Stimulated activated CD8-positive, alpha-beta memory T cell treated with anti-CD3 and anti-CD28 coated beads, Interleukin-7, amount 100 ng/mL, for 24 hours (primary cell): ENCODE measurements around the gene AGBL2.
"Not testable (repeated sequence)": the region's sequence is repeated elsewhere in the genome, so short reads cannot be mapped to it uniquely, and the experiment has no call there.

Source experiments
- DNase-seq: peaks from one replicate; pipeline ENCODE4 v3.0.0-alpha.2; 2020; ENCODE audit warnings: low read depth

AGBL2 gene

GRCh38 chr11:47715082-47715669 is at the start of gene AGBL2:
Gene AGBL2 (minus strand): TSS chr11:47715369. CDS start chr11:47714650, 719 bp downstream.
- peak; percentile 73 for DNase-seq

- DNase-seq = not testable (repeated sequence)
Observed at GRCh38 chr11:47759291-47759690, 44.1 kb upstream of the AGBL2 start.

- DNase-seq = no peak
Observed at GRCh38 chr11:47756208-47756607, 41.0 kb upstream of the AGBL2 start.

DNA sequence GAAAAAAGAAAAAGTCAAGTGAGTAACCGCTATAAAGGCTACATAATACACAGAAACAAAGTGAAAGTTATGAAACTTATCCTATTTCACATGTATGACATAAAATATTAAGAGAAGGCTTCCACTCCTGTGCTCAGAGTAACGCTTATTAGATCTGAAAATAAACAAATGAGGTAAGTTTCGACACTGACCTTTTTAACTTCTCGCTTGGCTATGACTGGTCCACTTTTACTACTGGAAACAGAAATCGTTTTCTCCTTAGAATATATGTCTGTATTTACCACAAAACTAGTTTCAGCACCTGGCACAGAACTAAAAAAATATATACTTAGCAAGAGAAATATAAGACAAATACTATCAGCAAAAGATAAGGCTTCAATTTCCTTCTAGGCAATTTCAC is 35.6 kb upstream of the AGBL2 start:
- DNase-seq = no peak

- not testable (repeated sequence) for DNase-seq
Observed at GRCh38 chr11:47742494-47742893, 27.3 kb upstream of the AGBL2 start.

- DNase-seq = not testable (repeated sequence)
Observed at GRCh38 chr11:47737817-47738216, 22.6 kb upstream of the AGBL2 start.

GRCh38 chr11:47732271-47732670 is 17.1 kb upstream of the AGBL2 start:
- DNase-seq = no peak

DNA sequence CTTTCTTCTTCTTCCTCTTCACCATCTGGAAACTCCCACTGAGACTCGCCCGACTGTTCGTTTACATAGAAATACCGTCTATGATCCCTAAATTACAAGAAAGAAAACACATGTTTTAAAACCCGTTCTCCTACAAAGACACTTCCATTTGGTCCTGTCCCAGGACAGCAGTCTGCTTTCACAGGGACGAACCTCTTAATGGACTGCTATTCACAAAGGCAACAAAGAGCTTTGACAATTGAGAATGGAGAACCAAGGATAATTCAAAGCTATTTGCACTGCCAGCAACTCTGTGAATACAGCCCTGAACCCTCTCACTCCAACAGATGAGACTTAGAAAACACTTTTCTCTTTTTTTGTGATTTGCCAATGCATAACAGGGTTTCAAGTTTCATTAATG is 16.3 kb upstream of the AGBL2 start:
- DNase-seq = no peak

- DNase-seq = no peak
Observed at GRCh38 chr11:47726878-47727514, 11.8 kb upstream of the AGBL2 start.

DNA sequence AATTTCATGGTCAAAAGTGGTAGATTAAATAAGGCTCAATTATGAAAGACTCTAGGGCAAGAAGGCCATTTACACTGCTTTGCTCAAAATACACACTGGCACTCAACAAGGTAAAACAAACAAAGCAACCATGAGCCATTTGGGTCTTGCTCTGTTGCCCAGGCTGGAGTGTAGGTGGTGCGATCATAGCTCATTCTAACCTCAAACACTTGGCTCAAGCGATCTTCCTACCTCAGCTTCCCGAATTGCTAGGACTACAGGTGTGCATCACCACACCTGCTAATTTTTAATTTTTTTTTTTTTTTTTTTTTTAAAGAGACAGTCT is 10.9 kb upstream of the AGBL2 start:
- no peak for DNase-seq

DNA sequence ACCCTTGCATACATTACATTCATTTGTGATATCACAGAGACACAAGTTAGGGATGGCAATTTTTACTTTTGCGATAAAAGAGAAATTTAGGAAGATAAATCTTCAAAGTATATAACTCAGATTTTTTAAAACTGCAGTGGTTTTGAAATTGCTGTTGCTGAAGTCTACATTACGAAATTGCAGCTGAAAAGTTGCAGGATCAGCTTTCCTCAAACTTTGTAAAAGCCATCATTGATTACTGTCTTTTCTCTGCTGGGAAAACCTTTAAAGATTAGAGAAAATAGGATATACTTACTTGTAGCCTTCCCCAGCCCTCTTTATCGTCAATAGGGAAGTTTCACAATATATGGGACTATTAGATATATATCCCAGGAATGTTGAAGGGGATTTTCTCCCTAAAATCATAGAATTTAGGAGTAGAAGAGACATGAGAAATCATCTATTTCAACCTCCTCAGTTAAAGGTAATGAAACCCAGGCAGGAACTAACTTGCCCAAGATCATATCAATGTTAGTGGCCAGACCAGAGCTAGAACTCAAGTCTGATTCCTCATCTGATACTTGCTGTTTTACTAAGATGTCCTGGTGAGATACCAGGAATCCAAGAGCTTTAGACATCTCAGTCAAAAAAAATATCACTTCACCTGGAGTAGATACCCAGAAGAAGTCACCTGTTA is 10.4 kb upstream of the AGBL2 start:
- no peak for DNase-seq

- DNase-seq = no peak
Observed at GRCh38 chr11:47724041-47724729, 9.0 kb upstream of the AGBL2 start.

GRCh38 chr11:47723041-47723440 is 7.9 kb upstream of the AGBL2 start:
- no peak for DNase-seq

- DNase-seq = no peak
Observed at GRCh38 chr11:47720651-47721050, 5.5 kb upstream of the AGBL2 start.

GRCh38 chr11:47716692-47717091 is 1.5 kb upstream of the AGBL2 start:
- DNase-seq = no peak

- DNase-seq = peak; percentile 1
Observed at GRCh38 chr11:47714554-47715081, 551 bp downstream of the AGBL2 start.

DNA sequence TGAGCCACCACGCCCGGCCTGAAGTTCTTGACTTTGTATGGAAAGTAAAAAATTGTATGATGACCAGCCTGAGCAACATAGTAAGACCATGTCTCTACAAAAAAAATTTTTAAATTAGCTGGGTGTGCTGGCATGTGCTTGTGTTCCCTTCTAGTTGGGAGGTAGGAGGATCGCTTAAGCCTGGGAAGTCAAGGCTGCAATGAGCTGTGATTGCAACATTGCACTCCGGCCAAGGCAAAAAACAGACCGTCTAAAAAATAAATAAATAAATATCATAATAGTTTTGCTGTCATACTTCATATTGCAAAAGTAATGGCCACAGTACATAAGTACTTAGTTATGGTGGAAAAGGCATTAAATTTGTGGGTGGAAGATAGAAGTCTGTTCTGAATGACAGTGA is 3.4 kb downstream of the AGBL2 start:
- no peak for DNase-seq

- DNase-seq = no peak
Observed at GRCh38 chr11:47711225-47711624, 3.9 kb downstream of the AGBL2 start.

GRCh38 chr11:47707275-47707786 is 7.8 kb downstream of the AGBL2 start:
- DNase-seq = not testable (repeated sequence)

DNA sequence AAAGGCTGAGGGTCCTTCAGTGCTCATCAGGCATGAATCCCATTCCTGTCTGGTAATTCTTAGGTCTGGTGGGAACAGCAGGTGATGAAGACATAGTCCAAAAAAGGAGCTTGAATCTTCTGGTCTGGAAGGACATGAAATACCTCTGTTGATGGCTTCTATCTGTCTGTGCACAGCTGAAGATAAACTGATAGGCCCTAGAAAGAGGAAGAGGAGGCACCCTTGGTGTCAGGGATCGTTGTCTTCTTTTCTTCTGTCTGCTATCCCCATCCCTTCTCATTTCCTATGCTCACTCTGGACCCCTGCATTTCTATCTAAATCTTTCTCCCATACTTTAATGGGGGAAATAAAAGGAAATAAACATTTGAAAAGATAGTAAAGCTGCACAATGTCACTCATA is 9.4 kb downstream of the AGBL2 start:
- DNase-seq = no peak

DNA sequence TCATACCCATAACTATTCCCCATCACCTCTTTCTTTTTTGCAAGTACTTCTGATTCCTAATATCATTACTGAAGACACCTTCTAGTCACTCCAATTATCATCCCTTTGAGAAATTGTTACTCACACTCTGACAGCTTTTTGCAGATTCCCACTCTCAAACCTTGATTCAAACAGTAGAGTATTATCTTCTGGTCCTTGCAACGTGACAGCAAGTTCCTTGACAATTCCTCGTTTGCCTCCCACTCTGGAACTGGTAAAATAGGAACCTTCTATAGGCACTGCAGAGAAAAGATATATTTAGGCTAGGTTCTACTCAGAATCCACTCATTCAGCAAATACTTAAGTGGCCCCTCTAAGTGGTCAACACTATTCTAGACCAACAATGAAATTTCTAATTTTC is 23.2 kb downstream of the AGBL2 start:
- DNase-seq = no peak

DNA sequence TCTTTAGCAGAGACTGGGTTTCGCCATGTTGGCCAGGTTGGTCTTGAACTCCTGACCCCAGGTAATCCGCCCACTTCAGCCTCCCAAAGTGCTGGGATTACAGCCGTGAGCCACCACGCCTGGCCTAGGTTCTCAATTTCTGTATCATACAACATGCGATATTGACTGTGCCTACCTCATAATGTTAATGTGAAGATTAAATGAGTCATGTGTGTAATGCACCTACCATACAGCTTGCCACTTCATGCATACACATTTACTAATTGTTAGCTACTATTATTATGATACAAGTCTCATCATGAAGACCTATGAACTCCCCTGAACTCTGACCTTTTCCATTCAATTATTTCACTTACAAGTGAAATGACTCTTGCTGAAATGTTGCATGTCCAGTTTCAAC is 25.7 kb downstream of the AGBL2 start:
- DNase-seq = no peak

DNA sequence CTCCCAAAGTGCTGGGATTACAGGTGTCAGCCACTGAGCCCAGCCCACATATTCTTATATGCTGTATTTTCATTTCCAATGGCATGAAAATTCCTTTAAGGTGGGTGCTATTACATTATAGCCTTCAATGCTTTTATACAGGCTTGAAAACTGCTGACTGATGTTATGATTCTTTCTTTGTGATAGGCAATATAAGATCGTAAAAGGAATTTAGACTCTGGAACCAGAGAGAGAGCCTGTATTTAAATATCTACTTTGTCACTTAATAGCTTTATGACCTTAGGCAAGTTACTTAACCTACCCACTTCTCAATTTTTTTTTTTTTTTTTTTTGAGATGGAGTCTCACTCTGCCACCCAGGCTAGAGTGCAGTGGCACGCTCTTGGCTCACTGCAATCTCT is 26.2 kb downstream of the AGBL2 start:
- no peak for DNase-seq
